Activated CD8-positive, alpha-beta T cell treated with anti-CD3 and anti-CD28 coated beads, Interleukin-2, amount 10 ng/mL, durations not matched to agents 7 days and 5 days (primary cell): Measurements from ENCODE around the gene CYP21A2. TPM values are rescaled to one million over a fixed set of nuclear protein-coding genes. Genes with fewer than 3 reads are reported as not detected.
"Not testable (repeated sequence)": the region's sequence is repeated elsewhere in the genome, so short reads cannot be mapped to it uniquely, and the experiment has no call there.

Experiments
- ATAC-seq: fragments of 150-1000 bp; cut with Tn5 transposase; one replicate; pipeline ENCODE4 v1.10.0; 2021; ENCODE audit warnings: moderate library complexity
- CTCF ChIA-PET: fragments of 350-600 bp; sonication (Branson Sonifier 250); formaldehyde crosslinking; loops from one replicate; lab custom pipeline; 2021; ENCODE audit warnings: antibody characterized with exemption; lab: Charles Lee
- POLR2A ChIA-PET: fragments of 350-600 bp; sonication (Branson Sonifier 250); formaldehyde crosslinking; loops from one replicate; lab custom pipeline; 2021; ENCODE audit warnings: antibody characterized with exemption; lab: Charles Lee
- DNase-seq: peaks from one replicate; pipeline ENCODE4 v3.0.0-alpha.2; 2020
- H3K27ac Mint-ChIP-seq: one replicate; pipeline ENCODE4 v1.8.0; 2021; ENCODE audit warnings: mild to moderate bottlenecking, mixed read lengths
- H3K27me3 Mint-ChIP-seq: one replicate; pipeline ENCODE4 v1.8.0; 2021; ENCODE audit warnings: low read depth, mixed read lengths
- H3K36me3 Mint-ChIP-seq: one replicate; pipeline ENCODE4 v1.8.0; 2021; ENCODE audit warnings: low read depth, mixed read lengths
- H3K4me1 Mint-ChIP-seq: one replicate; pipeline ENCODE4 v1.8.0; 2021; ENCODE audit warnings: low read depth, mixed read lengths
- H3K4me3 Mint-ChIP-seq: one replicate; pipeline ENCODE4 v1.8.0; 2021; ENCODE audit warnings: mild to moderate bottlenecking, mixed read lengths
- H3K9me3 Mint-ChIP-seq: one replicate; pipeline ENCODE4 v1.8.0; 2022; ENCODE audit warnings: mixed read lengths; ENCODE audit not compliant: insufficient read depth
- total RNA-seq, 2 experiments: library from RNA; stranded (reverse); gene quantifications; one replicate each; pipeline ENCODE4 v1.2.3, GENCODE V29; 2021

The CYP21A2 gene
- total RNA-seq: not detected

DNA sequence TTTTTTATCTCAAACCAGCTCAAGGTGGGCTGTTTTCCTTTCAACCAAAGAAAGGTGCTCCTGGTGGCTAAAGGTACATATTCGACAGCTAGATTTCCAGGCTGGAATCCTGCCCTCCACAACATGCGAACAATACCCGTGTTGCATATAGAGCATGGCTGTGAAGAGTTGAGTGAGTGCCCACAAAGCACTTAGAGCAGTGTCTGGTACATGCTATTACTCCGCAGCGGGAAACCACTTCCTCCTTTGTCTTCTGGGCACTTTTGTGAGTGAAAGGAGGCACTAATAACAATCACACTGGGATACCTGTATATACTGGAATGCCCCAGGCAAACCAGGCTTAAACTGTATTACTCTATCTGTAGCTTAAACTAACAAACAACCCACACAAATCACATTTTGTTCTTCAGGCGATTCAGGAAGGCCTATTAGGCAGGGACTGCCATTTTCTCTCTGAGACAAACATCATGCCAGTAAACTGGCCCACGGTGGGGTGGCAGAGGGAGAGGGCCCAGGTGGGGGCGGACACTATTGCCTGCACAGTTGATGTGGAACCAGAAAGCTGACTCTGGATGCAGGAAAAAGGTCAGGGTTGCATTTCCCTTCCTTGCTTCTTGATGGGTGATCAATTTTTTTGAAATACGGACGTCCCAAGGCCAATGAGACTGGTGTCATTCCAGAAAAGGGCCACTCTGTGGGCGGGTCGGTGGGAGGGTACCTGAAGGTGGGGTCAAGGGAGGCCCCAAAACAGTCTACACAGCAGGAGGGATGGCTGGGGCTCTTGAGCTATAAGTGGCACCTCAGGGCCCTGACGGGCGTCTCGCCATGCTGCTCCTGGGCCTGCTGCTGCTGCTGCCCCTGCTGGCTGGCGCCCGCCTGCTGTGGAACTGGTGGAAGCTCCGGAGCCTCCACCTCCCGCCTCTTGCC lies at the start of gene CYP21A2:
CYP21A2 (plus strand) TSS at position 818 of the 927 bp plus-strand sequence; CDS start at position 826, 8 bp downstream.
- H3K36me3 Mint-ChIP-seq, H3K27me3 Mint-ChIP-seq, H3K9me3 Mint-ChIP-seq, POLR2A ChIA-PET, CTCF ChIA-PET, H3K4me1 Mint-ChIP-seq, DNase-seq, H3K4me3 Mint-ChIP-seq: not testable (repeated sequence)
- peak; percentile 87 for ATAC-seq
- peak within 1 kb of the TSS; percentile 22 for H3K27ac Mint-ChIP-seq

DNA sequence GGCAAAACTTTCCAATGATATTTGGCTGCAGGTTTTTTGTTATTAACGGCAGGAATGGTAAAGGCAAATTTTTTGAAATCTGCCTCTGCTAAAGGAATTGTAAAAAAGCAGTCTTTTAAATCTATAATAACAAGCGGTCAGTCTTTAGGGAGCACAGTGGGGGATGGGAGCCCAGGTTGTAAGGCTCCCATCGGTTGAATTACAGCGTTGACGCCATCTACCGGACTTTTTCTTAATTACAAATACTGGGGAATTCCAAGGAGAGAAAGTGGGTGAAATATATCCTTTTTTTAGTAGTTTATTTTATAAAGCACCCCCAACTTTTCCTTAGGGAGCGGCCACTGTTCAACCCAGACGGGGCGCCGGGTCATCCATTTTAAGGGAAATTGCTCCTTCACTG lies 48.9 kb upstream of the CYP21A2 start:
- H3K9me3 Mint-ChIP-seq, H3K4me3 Mint-ChIP-seq, POLR2A ChIA-PET, ATAC-seq, H3K27ac Mint-ChIP-seq, H3K36me3 Mint-ChIP-seq, DNase-seq, H3K4me1 Mint-ChIP-seq, CTCF ChIA-PET, H3K27me3 Mint-ChIP-seq: not testable (repeated sequence)

- ATAC-seq, H3K4me3 Mint-ChIP-seq, POLR2A ChIA-PET, H3K9me3 Mint-ChIP-seq, H3K27me3 Mint-ChIP-seq, H3K36me3 Mint-ChIP-seq, H3K4me1 Mint-ChIP-seq, DNase-seq, H3K27ac Mint-ChIP-seq, CTCF ChIA-PET: not testable (repeated sequence)
These were observed 43.8 kb upstream of the CYP21A2 start for GRCh38 chr6:31994421-31994820.

DNA sequence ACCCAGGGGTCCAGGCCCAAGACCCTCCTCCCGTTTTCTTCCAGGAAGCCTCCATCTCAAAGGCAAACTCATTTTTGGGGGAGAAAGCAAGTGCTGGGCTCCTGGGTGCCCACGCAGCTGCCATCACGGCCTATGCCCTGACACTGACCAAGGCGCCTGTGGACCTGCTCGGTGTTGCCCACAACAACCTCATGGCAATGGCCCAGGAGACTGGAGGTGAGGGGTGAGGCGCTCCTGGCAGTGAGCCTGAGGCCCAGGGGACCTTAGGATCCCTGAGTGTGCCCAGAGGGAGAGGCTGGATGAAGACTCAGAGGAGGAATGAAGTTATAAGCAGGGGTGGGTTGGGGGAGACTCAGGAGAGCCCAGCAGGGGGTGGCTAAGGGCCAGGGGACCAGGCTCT lies 41.8 kb upstream of the CYP21A2 start:
- H3K27me3 Mint-ChIP-seq, H3K4me3 Mint-ChIP-seq, H3K4me1 Mint-ChIP-seq, ATAC-seq, CTCF ChIA-PET, H3K9me3 Mint-ChIP-seq, H3K27ac Mint-ChIP-seq, H3K36me3 Mint-ChIP-seq, DNase-seq, POLR2A ChIA-PET: not testable (repeated sequence)

DNA sequence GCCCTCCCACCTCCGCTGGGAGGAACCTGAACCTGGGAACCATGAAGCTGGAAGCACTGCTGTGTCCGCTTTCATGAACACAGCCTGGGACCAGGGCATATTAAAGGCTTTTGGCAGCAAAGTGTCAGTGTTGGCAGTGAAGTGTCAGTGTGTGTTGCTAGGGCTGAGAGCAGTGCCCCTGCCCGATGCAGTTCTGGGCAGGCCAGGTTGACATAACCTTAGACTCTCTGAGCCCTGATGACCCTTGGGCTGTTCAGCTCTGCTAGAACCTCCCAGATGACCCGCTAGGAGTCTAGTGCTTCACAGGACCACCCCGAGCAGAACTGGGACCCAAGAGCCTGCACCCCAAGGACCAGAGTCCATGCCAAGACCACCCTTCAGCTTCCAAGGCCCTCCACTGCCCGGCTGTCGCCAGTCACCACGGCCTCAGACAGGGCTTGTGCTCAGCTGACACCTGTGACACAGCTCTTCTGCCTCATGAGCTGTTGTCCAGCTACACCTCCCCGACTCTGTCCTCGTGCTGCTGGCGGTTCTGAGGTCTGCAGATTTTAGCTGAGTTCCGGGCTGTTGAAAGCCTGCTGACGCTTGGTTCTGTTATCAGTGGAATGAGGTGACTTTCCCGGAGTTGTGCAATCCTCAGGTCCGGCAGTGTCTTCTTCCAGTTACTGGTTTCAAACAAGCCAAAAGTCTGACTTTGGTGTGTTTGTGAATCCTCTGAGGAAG lies 35.5 kb upstream of the CYP21A2 start:
- DNase-seq, H3K27me3 Mint-ChIP-seq, H3K4me3 Mint-ChIP-seq, H3K9me3 Mint-ChIP-seq, H3K36me3 Mint-ChIP-seq, ATAC-seq, CTCF ChIA-PET, H3K27ac Mint-ChIP-seq, POLR2A ChIA-PET: not testable (repeated sequence)
- peaks cover 11% of the 10 kb centered on the region for H3K4me1 Mint-ChIP-seq

GRCh38 chr6:32003301-32003700 lies 34.9 kb upstream of the CYP21A2 start:
- CTCF ChIA-PET, POLR2A ChIA-PET, H3K27ac Mint-ChIP-seq, ATAC-seq, H3K9me3 Mint-ChIP-seq, H3K36me3 Mint-ChIP-seq, H3K27me3 Mint-ChIP-seq, DNase-seq, H3K4me3 Mint-ChIP-seq: not testable (repeated sequence)
- H3K4me1 Mint-ChIP-seq: peaks cover 11% of the 10 kb centered on the region

GRCh38 chr6:32004393-32004792 lies 33.8 kb upstream of the CYP21A2 start:
- DNase-seq, H3K36me3 Mint-ChIP-seq, H3K9me3 Mint-ChIP-seq, H3K27me3 Mint-ChIP-seq, POLR2A ChIA-PET, ATAC-seq, CTCF ChIA-PET, H3K27ac Mint-ChIP-seq, H3K4me3 Mint-ChIP-seq: not testable (repeated sequence)
- peaks cover 11% of the 10 kb centered on the region for H3K4me1 Mint-ChIP-seq

DNA sequence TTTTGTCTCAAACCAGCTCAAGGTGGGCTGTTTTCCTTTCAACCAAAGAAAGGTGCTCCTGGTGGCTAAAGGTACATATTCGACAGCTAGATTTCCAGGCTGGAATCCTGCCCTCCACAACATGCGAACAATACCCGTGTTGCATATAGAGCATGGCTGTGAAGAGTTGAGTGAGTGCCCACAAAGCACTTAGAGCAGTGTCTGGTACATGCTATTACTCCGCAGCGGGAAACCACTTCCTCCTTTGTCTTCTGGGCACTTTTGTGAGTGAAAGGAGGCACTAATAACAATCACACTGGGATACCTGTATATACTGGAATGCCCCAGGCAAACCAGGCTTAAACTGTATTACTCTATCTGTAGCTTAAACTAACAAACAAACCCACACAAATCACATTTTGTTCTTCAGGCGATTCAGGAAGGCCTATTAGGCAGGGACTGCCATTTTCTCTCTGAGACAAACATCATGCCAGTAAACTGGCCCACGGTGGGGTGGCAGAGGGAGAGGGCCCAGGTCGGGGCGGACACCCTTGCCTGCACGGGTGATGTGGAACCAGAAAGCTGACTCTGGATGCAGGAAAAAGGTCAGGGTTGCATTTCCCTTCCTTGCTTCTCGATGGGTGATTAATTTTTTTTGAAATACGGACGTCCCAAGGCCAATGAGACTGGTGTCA lies 33.2 kb upstream of the CYP21A2 start:
- Mint-ChIP-seq H3K27ac (peak overlapping the region; percentile 61), H3K4me1 (peaks cover 11% of the 10 kb centered on the region)
- DNase-seq, POLR2A ChIA-PET, H3K27me3 Mint-ChIP-seq, CTCF ChIA-PET, H3K4me3 Mint-ChIP-seq, H3K9me3 Mint-ChIP-seq, H3K36me3 Mint-ChIP-seq: not testable (repeated sequence)
- peak; percentile 83 for ATAC-seq

DNA sequence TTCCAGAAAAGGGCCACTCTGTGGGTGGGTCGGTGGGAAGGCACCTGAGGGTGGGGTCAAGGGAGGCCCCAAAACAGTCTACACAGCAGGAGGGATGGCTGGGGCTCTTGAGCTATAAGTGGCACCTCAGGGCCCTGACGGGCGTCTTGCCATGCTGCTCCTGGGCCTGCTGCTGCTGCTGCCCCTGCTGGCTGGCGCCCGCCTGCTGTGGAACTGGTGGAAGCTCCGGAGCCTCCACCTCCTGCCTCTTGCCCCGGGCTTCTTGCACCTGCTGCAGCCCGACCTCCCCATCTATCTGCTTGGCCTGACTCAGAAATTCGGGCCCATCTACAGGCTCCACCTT lies 32.7 kb upstream of the CYP21A2 start:
- H3K9me3 Mint-ChIP-seq, ATAC-seq, POLR2A ChIA-PET, H3K36me3 Mint-ChIP-seq, H3K27ac Mint-ChIP-seq, H3K4me3 Mint-ChIP-seq, H3K27me3 Mint-ChIP-seq, CTCF ChIA-PET, DNase-seq: not testable (repeated sequence)
- H3K4me1 Mint-ChIP-seq: peaks cover 11% of the 10 kb centered on the region

- peaks cover 11% of the 10 kb centered on the region for H3K4me1 Mint-ChIP-seq
- H3K4me3 Mint-ChIP-seq, H3K27me3 Mint-ChIP-seq, CTCF ChIA-PET, H3K9me3 Mint-ChIP-seq, H3K27ac Mint-ChIP-seq, H3K36me3 Mint-ChIP-seq, DNase-seq, ATAC-seq, POLR2A ChIA-PET: not testable (repeated sequence)
These were observed 32.2 kb upstream of the CYP21A2 start for GRCh38 chr6:32005991-32006529.

GRCh38 chr6:32007086-32007485 lies 31.1 kb upstream of the CYP21A2 start:
- H3K4me1 Mint-ChIP-seq: peaks cover 11% of the 10 kb centered on the region
- CTCF ChIA-PET, H3K4me3 Mint-ChIP-seq, H3K9me3 Mint-ChIP-seq, ATAC-seq, H3K27me3 Mint-ChIP-seq, H3K36me3 Mint-ChIP-seq, DNase-seq, H3K27ac Mint-ChIP-seq, POLR2A ChIA-PET: not testable (repeated sequence)
